GM12878 (cell line): ENCODE data around the gene SPCS2. TPM values are rescaled to one million over a fixed set of nuclear protein-coding genes. Genes with fewer than 3 reads are reported as not detected.

Experiments
- BRCA1 ChIP-seq: IDR thresholded peaks from 2 replicates; pipeline ENCODE4 v1.6.1; 2011; ENCODE audit warnings: low read depth, low read length, improper control_type of control experiment
- CHD4 ChIP-seq: fragments of 200-600 bp; sonication (generic); IDR thresholded peaks from 2 replicates; pipeline ENCODE4 v1.6.1; 2016; ENCODE audit warnings: mild to moderate bottlenecking
- CUX1 ChIP-seq: IDR thresholded peaks from 2 replicates; pipeline ENCODE4 v1.6.1; 2012; ENCODE audit warnings: improper control_type of control experiment, low read depth, low read length; ENCODE audit not compliant: insufficient replicate concordance
- EGR1 ChIP-seq, 2 experiments: IDR thresholded peaks; 1 replicate in 1 of 2; 2 replicates in 1 of 2; pipeline ENCODE4 v1.6.1; 2011 to 2012; ENCODE audit warnings: low read depth in 2 of 2, low read length in 2 of 2, borderline replicate concordance in 1 of 2, mild to moderate bottlenecking in 1 of 2, moderate library complexity in 1 of 2
- IKZF2 ChIP-seq, 2 experiments: fragments of 450-650 bp; IDR thresholded peaks; 2 replicates each; pipeline ENCODE4 v1.6.1; 2017; ENCODE audit warnings: mild to moderate bottlenecking in 2 of 2, moderate library complexity in 2 of 2
- KLF5 ChIP-seq: fragments of 450-650 bp; IDR thresholded peaks from 2 replicates; pipeline ENCODE4 v1.6.1; 2014; ENCODE audit warnings: mild to moderate bottlenecking; ENCODE audit not compliant: partially characterized antibody
- MYC ChIP-seq: IDR thresholded peaks from 2 replicates; pipeline ENCODE4 v1.6.1; 2011; ENCODE audit warnings: mild to moderate bottlenecking, low read length, moderate library complexity, inconsistent platforms; ENCODE audit not compliant: insufficient read depth, insufficient replicate concordance, insufficient read length, severe bottlenecking
- NKRF ChIP-seq: fragments of 450-650 bp; conservative IDR thresholded peaks from 2 replicates; pipeline ENCODE4 v1.6.1; 2017; ENCODE audit warnings: mild to moderate bottlenecking, moderate library complexity
- NR2C2 ChIP-seq: IDR thresholded peaks from 2 replicates; pipeline ENCODE4 v1.6.1; 2011; ENCODE audit warnings: borderline replicate concordance, low read depth; ENCODE audit not compliant: control insufficient read depth, insufficient read length
- PKNOX1 ChIP-seq: fragments of 450-650 bp; IDR thresholded peaks from 2 replicates; pipeline ENCODE4 v1.6.1; 2016; ENCODE audit warnings: mild to moderate bottlenecking
- RB1 ChIP-seq: fragments of 450-650 bp; formaldehyde crosslinking; IDR thresholded peaks from 2 replicates; pipeline ENCODE4 v1.6.1; 2017; ENCODE audit warnings: mild to moderate bottlenecking, borderline replicate concordance
- RCOR1 ChIP-seq: conservative IDR thresholded peaks from 2 replicates; pipeline ENCODE4 v1.6.1; 2012; ENCODE audit warnings: low read depth, low read length, improper control_type of control experiment
- SKIL ChIP-seq: fragments of 450-650 bp; IDR thresholded peaks from 2 replicates; pipeline ENCODE4 v1.6.1; 2017; ENCODE audit warnings: mild to moderate bottlenecking, low read depth, inconsistent platforms; ENCODE audit not compliant: poor library complexity, severe bottlenecking
- SMAD1 ChIP-seq: fragments of 450-650 bp; IDR thresholded peaks from 2 replicates; pipeline ENCODE4 v1.6.1; 2018; ENCODE audit warnings: mild to moderate bottlenecking, low read depth; ENCODE audit not compliant: partially characterized antibody
- SMARCA5 ChIP-seq: fragments of 450-650 bp; IDR thresholded peaks from 2 replicates; pipeline ENCODE4 v1.6.1; 2017; ENCODE audit warnings: mild to moderate bottlenecking
- TAF1 ChIP-seq: IDR thresholded peaks from 2 replicates; pipeline ENCODE4 v1.6.1; 2011; ENCODE audit warnings: mild to moderate bottlenecking, low read depth, low read length, borderline replicate concordance
- TARDBP ChIP-seq: IDR thresholded peaks from 2 replicates; pipeline ENCODE4 v1.6.1; 2016; ENCODE audit warnings: borderline replicate concordance
- ZSCAN29 ChIP-seq: fragments of 450-650 bp; IDR thresholded peaks from 2 replicates; pipeline ENCODE4 v1.6.1; 2017; ENCODE audit warnings: mild to moderate bottlenecking, moderate library complexity
- polyA plus RNA-seq, 11 experiments: library from polyadenylated mRNA; depleted of rRNA in 4 of 11; unstranded in 6 of 11; stranded (reverse) in 5 of 11; fragments of >200 nt; fragmentation: Nextera tagmentation in 4 of 11; fragmentation: Illumina TruSeq in 1 of 11; extraction: Ambion mirVana in 4 of 11; extraction: Trizol in 1 of 11; gene quantifications; 1 replicate in 1 of 11; 2 replicates in 10 of 11; pipeline versions ENCODE4 v1.2.1 to v1.2.3, GENCODE V29; 2011 to 2016; ENCODE audit warnings: inconsistent platforms in 2 of 11, missing spikeins in 2 of 11, low read depth in 1 of 11
- total RNA-seq, 4 experiments: library from RNA; depleted of rRNA in 3 of 4; stranded (reverse); fragments of >200 nt in 3 of 4; fragmentation: Illumina TruSeq in 1 of 4; extraction: Trizol in 1 of 4; gene quantifications; 2 replicates each; pipeline versions ENCODE4 v1.2.1 to v1.2.3, GENCODE V29; 2013 to 2021

The SPCS2 gene
- total and polyA plus RNA-seq, 10 of the 15 experiments (the other 5 are each of a cell fraction or from before 2014, with no cell fraction given), result 40.7 to 661 (median 192) TPM

- TF ChIP-seq CHD4, result no peak
- TF ChIP-seq RCOR1, result no peak
- TF ChIP-seq SMARCA5, result no peak; the same call in 1 of the 2 replicates
- no peak for TF ChIP-seq BRCA1
- TF ChIP-seq MYC, result no peak
- peak; percentile 72 for TF ChIP-seq KLF5
- no peak for TF ChIP-seq SMAD1
- TF ChIP-seq SKIL, result peak; percentile 43
- TF ChIP-seq CUX1, result no peak
- TF ChIP-seq TAF1, result peak; percentile 97
- TF ChIP-seq RB1, result no peak; the same call in 1 of the 2 replicates
- peak; percentile 35 for TF ChIP-seq NKRF
- peak; percentile 85 for TF ChIP-seq PKNOX1
- peak; percentile 57 to 66; a peak in 1 of 3 replicates for TF ChIP-seq EGR1 (IDR thresholded peaks at IDR 0.05; ENCODE audit: borderline replicate concordance in 1 of 2, low read depth in 2 of 2, low read length in 2 of 2)
- TF ChIP-seq IKZF2 (IDR thresholded peaks at IDR 0.05), result peak; percentile 9 to 39; a peak in 1 of 4 replicates
- TF ChIP-seq ZSCAN29, result peak; percentile 65; the same call in 1 of the 2 replicates
- TF ChIP-seq TARDBP, result 0 out of 2 replicates have a peak, but pooled peaks have one; percentile 30
- TF ChIP-seq NR2C2, result no peak
Observed at GRCh38 chr11:74948898-74949752, at the start of gene SPCS2, which contains the start of gene XRRA1 (continued).
